ENCODE results near the gene POR.
A peak's percentile ranks its signal among the peaks of the same experiment; 100 is the strongest.
"Not testable (repeated sequence)": the region's sequence is repeated elsewhere in the genome, so short reads cannot be mapped to it uniquely, and the experiment has no call there.

POR gene

DNA sequence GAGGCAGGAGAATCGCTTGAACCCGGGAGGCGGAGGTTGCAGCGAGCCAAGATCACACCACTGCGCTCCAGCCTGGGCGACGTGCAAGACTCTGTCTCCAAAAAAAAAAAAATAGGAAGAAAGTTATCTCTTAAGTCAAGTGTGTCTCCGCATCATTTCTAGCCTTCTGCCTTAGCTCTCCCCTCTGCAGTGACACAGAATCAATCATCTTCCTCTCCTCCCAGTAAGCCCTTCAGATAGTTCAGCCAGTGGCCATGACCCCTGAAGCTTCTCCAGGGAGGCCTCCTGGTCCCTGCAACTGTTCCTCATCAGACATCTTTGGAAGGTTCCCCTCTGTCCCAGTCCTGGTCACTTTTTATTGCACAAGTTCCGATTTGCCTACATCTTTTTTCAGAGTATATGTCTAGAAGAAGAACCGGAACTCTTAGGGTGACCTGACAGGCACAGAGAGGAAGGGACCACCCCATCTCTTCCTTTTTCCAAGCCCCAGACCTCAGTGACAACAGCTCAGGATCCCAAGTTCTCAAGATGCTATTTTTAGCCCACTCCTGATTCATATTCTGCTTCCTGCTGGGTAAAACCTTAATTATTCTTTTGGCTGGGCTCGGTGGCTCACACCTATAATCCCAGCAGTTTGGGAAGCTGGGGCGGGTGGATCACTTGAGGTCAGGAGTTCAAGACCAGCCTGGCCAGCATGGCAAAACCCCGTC, 42.7 kb upstream of the POR start:
- Histone ChIP-seq H3K36me3 (no peaks in the 10 kb centered on the region), H3K27me3 (no peaks in the 10 kb centered on the region), H3K4me2 (peak overlapping the region in 5 of 11 experiments; percentile 19 to 56 (median 49); a peak in 9 of 22 replicates), H3K4me1 (peaks cover 0 to 83% (median 8%) of the 10 kb centered on the region in 10 experiments; a peak in 14 of 20 replicates), H3K9me3 (replicated peaks in 1 of 11) (no peaks in the 10 kb centered on the region), H3K27ac (peak overlapping the region in 1 of 11 experiments; percentile 8; a peak in 1 of 22 replicates), H3K9ac (no peak overlapping the region), H4K20me1 (no peaks in the 10 kb centered on the region), H3K4me3 (no peak overlapping the region)
- TF ChIP-seq Cebpa-rat (IDR thresholded peaks at IDR 0.05) = no peak

DNA sequence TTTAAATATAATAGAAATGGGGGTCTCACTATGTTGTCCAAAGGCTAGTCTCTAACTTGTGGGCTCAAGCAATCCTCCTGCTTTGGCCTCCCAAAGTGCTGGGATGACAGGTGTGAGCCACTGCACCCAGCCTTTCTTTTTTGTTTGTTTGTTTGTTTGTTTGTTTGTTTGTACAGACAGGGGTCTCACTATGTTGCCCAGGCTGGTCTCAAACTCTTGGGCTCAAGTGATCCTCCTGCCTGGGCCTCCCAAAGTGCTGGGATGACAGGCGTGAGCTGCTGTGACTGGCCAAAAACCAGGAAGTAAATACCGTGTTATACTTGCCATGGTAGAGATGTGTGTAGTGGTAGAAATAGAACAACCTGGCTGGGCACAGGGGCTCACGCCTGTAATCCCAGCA, 40.8 kb upstream of the POR start:
- not testable (repeated sequence) for H3K9me3 ChIP-seq (replicated peaks in 1 of 11); H3K9ac ChIP-seq; H3K27ac ChIP-seq; H3K27me3 ChIP-seq; H3K4me2 ChIP-seq; H3K36me3 ChIP-seq; H3K4me3 ChIP-seq; H4K20me1 ChIP-seq
- peaks cover 8 to 84% (median 19%) of the 10 kb centered on the region in 10 experiments for H3K4me1 ChIP-seq

DNA sequence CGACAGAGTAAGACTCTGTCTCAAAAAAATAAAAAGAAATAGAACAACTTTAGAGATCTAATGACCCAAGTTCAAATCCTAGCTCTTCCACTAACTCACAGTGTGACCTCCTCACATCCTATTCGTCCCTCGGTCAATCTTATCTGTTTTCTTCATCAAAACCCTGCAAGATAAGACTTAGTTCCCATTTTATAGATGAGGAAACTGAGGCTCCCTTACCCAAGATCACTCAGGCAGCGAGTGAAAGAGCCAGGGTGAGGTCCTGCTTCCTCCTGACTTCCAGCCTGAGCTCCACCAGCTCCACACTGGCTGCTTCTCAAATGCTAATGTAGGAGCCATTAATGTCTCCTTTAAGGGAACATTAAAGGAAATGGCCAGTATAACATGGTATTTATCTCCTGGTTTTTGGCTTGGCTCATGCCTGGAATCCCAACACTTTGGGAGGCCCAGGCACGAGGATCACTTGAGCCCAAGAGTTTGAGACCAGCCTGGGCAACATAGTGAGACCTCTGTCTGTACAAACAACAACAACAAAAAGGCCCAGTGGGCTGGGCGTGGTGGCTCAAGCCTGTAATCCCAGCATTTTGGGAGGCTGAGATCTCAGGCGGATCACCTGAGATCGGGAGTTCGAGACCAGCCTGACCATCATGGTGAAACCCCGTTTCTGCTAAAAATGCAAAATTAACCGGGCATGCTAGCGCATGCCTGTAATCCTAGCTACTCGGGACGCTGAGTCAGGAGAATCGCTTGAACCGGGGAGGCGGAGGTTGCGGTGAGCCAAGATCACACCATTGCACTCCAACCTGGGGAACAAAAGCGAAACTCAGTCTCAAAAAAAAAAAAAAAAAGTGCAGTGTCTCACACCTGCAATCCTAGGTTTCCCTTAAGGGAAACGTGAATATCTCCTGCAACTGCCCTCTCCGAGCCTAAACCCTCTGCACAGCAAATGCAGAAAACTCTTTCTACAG, 39.6 kb upstream of the POR start:
- Histone ChIP-seq H3K4me1 (peaks cover 19 to 80% (median 30%) of the 10 kb centered on the region in 10 experiments), H3K27ac (no peak overlapping the region), H3K9me3 (replicated peaks in 1 of 11) (no peaks in the 10 kb centered on the region), H3K36me3 (peaks cover 0 to 3% (median 1%) of the 10 kb centered on the region in 11 experiments; a peak in 10 of 22 replicates), H3K9ac (no peak overlapping the region), H3K4me3 (no peak overlapping the region), H4K20me1 (peaks cover 0 to 7% (median 0%) of the 10 kb centered on the region in 11 experiments; a peak in 3 of 22 replicates), H3K27me3 (no peaks in the 10 kb centered on the region), H3K4me2 (peak overlapping the region in 3 of 11 experiments; percentile 22 to 45 (median 23); a peak in 5 of 22 replicates)
- TF ChIP-seq Cebpa-rat (IDR thresholded peaks at IDR 0.05) = no peak

DNA sequence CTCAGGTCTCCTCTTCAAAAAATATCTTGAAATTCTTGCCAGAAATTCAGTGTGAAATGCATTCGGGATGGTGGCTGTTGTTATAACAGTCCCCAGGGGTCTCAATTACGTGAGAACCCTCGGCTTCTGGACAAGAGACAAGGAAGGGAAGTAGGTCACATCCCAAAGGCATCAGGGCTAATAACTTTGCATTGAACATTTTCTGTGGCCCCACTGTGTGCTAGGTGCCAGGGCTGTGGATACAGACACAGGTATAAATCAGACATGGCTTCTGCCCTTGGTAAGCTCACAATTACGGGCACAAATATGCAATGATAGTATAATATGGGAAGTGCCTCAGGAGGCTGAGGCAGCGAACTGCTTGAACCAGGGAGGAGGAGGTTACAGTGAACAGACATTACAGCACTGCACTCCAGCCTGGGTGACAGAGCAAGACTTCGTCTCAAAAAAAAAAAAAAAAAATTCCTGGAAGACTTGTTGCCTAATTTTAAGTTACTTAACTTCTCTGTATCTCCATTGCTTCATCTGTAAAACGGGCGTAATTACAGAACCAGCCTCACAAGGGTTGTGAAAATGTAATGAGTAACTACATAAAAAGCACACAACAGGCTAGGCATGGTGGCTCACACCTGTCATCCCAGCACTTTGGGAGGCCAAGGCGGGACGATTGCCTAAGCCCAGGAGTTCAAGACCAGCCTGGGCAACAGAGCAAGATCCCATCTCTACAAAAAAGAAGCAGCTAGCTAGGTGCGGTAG, 38.7 kb upstream of the POR start:
- Histone ChIP-seq H3K9ac (no peak overlapping the region), H3K4me3 (no peak overlapping the region), H3K27me3 (no peaks in the 10 kb centered on the region), H3K36me3 (peaks cover 7 to 12% (median 10%) of the 10 kb centered on the region in 11 experiments), H3K4me1 (peaks cover 22 to 81% (median 36%) of the 10 kb centered on the region in 10 experiments), H4K20me1 (peaks cover 0 to 15% (median 0%) of the 10 kb centered on the region in 11 experiments; a peak in 7 of 22 replicates), H3K9me3 (replicated peaks in 1 of 11) (no peaks in the 10 kb centered on the region), H3K27ac (peak overlapping the region in 1 of 11 experiments; percentile 31; a peak in 2 of 22 replicates), H3K4me2 (peak overlapping the region in 3 of 11 experiments; percentile 22 to 70 (median 45); a peak in 5 of 22 replicates)
- no peak for TF ChIP-seq Cebpa-rat (IDR thresholded peaks at IDR 0.05)

- Histone ChIP-seq H3K9me3 (replicated peaks in 1 of 11) (no peaks in the 10 kb centered on the region), H3K36me3 (peaks cover 27 to 33% (median 31%) of the 10 kb centered on the region in 11 experiments), H3K4me2 (peak overlapping the region; percentile 70 to 90 (median 80)), H3K27me3 (no peaks in the 10 kb centered on the region), H3K4me3 (peak overlapping the region; percentile 20 to 99 (median 52); a peak in 15 of 20 replicates), H4K20me1 (peaks cover 3 to 36% (median 8%) of the 10 kb centered on the region in 11 experiments; a peak in 11 of 22 replicates), H3K27ac (peak overlapping the region; percentile 12 to 79 (median 72); a peak in 21 of 22 replicates), H3K4me1 (peaks cover 30 to 82% (median 42%) of the 10 kb centered on the region in 10 experiments), H3K9ac (peak overlapping the region in 10 of 11 experiments; percentile 37 to 92 (median 56); a peak in 18 of 22 replicates)
- TF ChIP-seq Cebpa-rat (IDR thresholded peaks at IDR 0.05) = no peak
Measured at GRCh38 chr7:75878312-75878768, 36.6 kb upstream of the POR start.

- Histone ChIP-seq H3K36me3 (peaks cover 34 to 39% (median 37%) of the 10 kb centered on the region in 11 experiments), H3K4me3 (peak within 1 kb of the TSS; percentile 71 to 99 (median 90)), H3K27me3 (no peaks in the 10 kb centered on the region), H4K20me1 (peaks cover 3 to 41% (median 8%) of the 10 kb centered on the region in 11 experiments; a peak in 11 of 22 replicates), H3K4me2 (peak within 1 kb of the TSS; percentile 87 to 99 (median 95)), H3K27ac (peak within 1 kb of the TSS; percentile 63 to 91 (median 85)), H3K9me3 (replicated peaks in 1 of 11) (no peaks in the 10 kb centered on the region), H3K9ac (peak within 1 kb of the TSS; percentile 81 to 94 (median 90)), H3K4me1 (peaks cover 33 to 87% (median 48%) of the 10 kb centered on the region in 10 experiments)
- no peak for TF ChIP-seq Cebpa-rat (IDR thresholded peaks at IDR 0.05)
Measured at GRCh38 chr7:75878769-75879611, 36.0 kb upstream of the POR start, which contains the start of gene RHBDD2. TSS of gene RHBDD2 (plus strand) at chr7:75879034. CDS start at chr7:75879083, 49 bp downstream.

GRCh38 chr7:75879771-75880184, 35.2 kb upstream of the POR start:
- peak overlapping the region; percentile 71 to 99 (median 90) for H3K4me3 ChIP-seq
- H3K4me2 ChIP-seq = peak overlapping the region; percentile 84 to 99 (median 95)
- peak overlapping the region; percentile 81 to 94 (median 90) for H3K9ac ChIP-seq
- peaks cover 42 to 47% (median 44%) of the 10 kb centered on the region in 11 experiments for H3K36me3 ChIP-seq
- H3K4me1 ChIP-seq = peaks cover 41 to 89% (median 56%) of the 10 kb centered on the region in 10 experiments
- H3K27ac ChIP-seq = peak overlapping the region; percentile 63 to 91 (median 85); a peak in 19 of 22 replicates
- H3K27me3 ChIP-seq = no peaks in the 10 kb centered on the region
- 0 out of 22 replicates have a peak, but pooled peaks of 3 of the 11 experiments have one; percentile 17 to 30 (median 18) for TF ChIP-seq Cebpa-rat (IDR thresholded peaks at IDR 0.05)
- no peaks in the 10 kb centered on the region for H3K9me3 ChIP-seq (replicated peaks in 1 of 11)
- H4K20me1 ChIP-seq = peaks cover 3 to 49% (median 8%) of the 10 kb centered on the region in 11 experiments; a peak in 11 of 22 replicates

Data from BLaER1 treated with 17β-estradiol and CSF1 and Interleukin-3, amounts not matched to agents 10 nM and 100 nM (cell line).